Neural cell (in vitro differentiated cells): ENCODE results near the gene TTLL1. TPM values are rescaled to one million over a fixed set of nuclear protein-coding genes. Genes with fewer than 3 reads are reported as not detected.
"Not testable (repeated sequence)": the region's sequence is repeated elsewhere in the genome, so short reads cannot be mapped to it uniquely, and the experiment has no call there.

Experiments used
- H2AFZ ChIP-seq: fragments of 200-600, 300-800 bp; sonication (generic), shearing (Covaris generic); 2 replicates; pipeline ENCODE4 v1.6.0; 2014; ENCODE audit warnings: low read depth, mild to moderate bottlenecking, antibody characterized with exemption, low read length, moderate library complexity
- H3F3A ChIP-seq: fragments of 200-600 bp; shearing (Covaris generic); 2 replicates; pipeline ENCODE4 v1.6.1; 2016; ENCODE audit warnings: mild to moderate bottlenecking, moderate library complexity, mixed read lengths, antibody characterized with exemption, low read length; ENCODE audit not compliant: insufficient read depth, poor library complexity, severe bottlenecking
- H3K27ac ChIP-seq: fragments of 200-600, 300-800 bp; sonication (generic), shearing (Covaris generic); 2 replicates; pipeline ENCODE4 v1.5.1; 2014; ENCODE audit warnings: mild to moderate bottlenecking, low read length, moderate library complexity
- H3K27me3 ChIP-seq: fragments of 300-800, 200-600 bp; sonication (generic), shearing (Covaris generic); 2 replicates; pipeline ENCODE4 v1.6.0; 2014; ENCODE audit warnings: mild to moderate bottlenecking, low read depth, low read length, moderate library complexity; ENCODE audit not compliant: insufficient read depth
- H3K36me3 ChIP-seq: fragments of 300-800, 200-600 bp; sonication (generic), shearing (Covaris generic); 2 replicates; pipeline ENCODE4 v1.5.1; 2014; ENCODE audit warnings: mild to moderate bottlenecking, antibody characterized with exemption, low read length, moderate library complexity; ENCODE audit not compliant: insufficient read depth
- H3K4me2 ChIP-seq: fragments of 300-800, 200-600 bp; sonication (generic), shearing (Covaris generic); 2 replicates; pipeline ENCODE4 v1.6.0; 2014; ENCODE audit warnings: mild to moderate bottlenecking, low read length
- H3K4me3 ChIP-seq: fragments of 300-800, 200-600 bp; sonication (generic), shearing (Covaris generic); 2 replicates; pipeline ENCODE4 v1.5.1; 2014; ENCODE audit warnings: mild to moderate bottlenecking, low read length, moderate library complexity
- H3K79me2 ChIP-seq: fragments of 200-600 bp; shearing (Covaris generic); replicated peaks from 2 replicates; pipeline ENCODE4 v1.6.0; 2014; ENCODE audit warnings: mild to moderate bottlenecking, low read length, moderate library complexity; ENCODE audit not compliant: insufficient read depth
- H3K9ac ChIP-seq: fragments of 300-800, 200-600 bp; sonication (generic), shearing (Covaris generic); 2 replicates; pipeline ENCODE4 v1.6.1; 2016; ENCODE audit warnings: mild to moderate bottlenecking, low read length, mixed read lengths
- H3K9me2 ChIP-seq: fragments of 200-600 bp; shearing (Covaris generic); 2 replicates; pipeline ENCODE4 v1.6.1; 2016; ENCODE audit warnings: mild to moderate bottlenecking, low read length, mixed read lengths; ENCODE audit not compliant: insufficient read depth
- H3K9me3 ChIP-seq: fragments of 200-600, 300-800 bp; sonication (generic), shearing (Covaris generic); 2 replicates; pipeline ENCODE4 v1.6.1; 2016; ENCODE audit warnings: mild to moderate bottlenecking, mixed run types, low read length, moderate library complexity, mixed read lengths
- H4K20me1 ChIP-seq: fragments of 200-600 bp; shearing (Covaris generic); 2 replicates; pipeline ENCODE4 v1.6.1; 2016; ENCODE audit warnings: mild to moderate bottlenecking, mixed run types; ENCODE audit not compliant: insufficient read depth
- CTCF ChIP-seq: fragments of 450-650 bp; IDR thresholded peaks from 2 replicates; pipeline ENCODE4 v1.5.1; 2014; ENCODE audit warnings: antibody characterized with exemption, mild to moderate bottlenecking, moderate library complexity; ENCODE audit not compliant: poor library complexity, severe bottlenecking
- EP300 ChIP-seq: fragments of 450-650 bp; conservative IDR thresholded peaks from 2 replicates; pipeline ENCODE4 v1.6.1; 2014; ENCODE audit warnings: antibody characterized with exemption, mild to moderate bottlenecking, moderate library complexity; ENCODE audit not compliant: poor library complexity, severe bottlenecking
- POLR2AphosphoS5 ChIP-seq: IDR thresholded peaks from 2 replicates; pipeline ENCODE4 v1.6.1; 2012
- RAD21 ChIP-seq: fragments of 450-650 bp; conservative IDR thresholded peaks from 2 replicates; pipeline ENCODE4 v1.6.1; 2014; ENCODE audit warnings: antibody characterized with exemption, mild to moderate bottlenecking, moderate library complexity
- REST ChIP-seq: IDR thresholded peaks from 2 replicates; pipeline ENCODE4 v1.6.1; 2012; ENCODE audit warnings: borderline replicate concordance
- TAF1 ChIP-seq: IDR thresholded peaks from 2 replicates; pipeline ENCODE4 v1.6.1; 2012; ENCODE audit warnings: low read depth
- polyA plus RNA-seq: library from polyadenylated mRNA; depleted of rRNA; stranded (reverse); fragments of >200 nt; gene quantifications from 2 replicates; pipeline ENCODE4 v1.2.3, GENCODE V29; 2014

The TTLL1 gene
- polyA plus RNA-seq, 1 donor from 2014 or later, result 36.3 TPM

GRCh38 chr22:43106302-43106701 is 17.1 kb upstream of the TTLL1 start:
- Histone ChIP-seq H3K79me2 (no peaks in the 10 kb centered on the region), H3K4me2 (no peak overlapping the region), H3K9me2 (no peaks in the 10 kb centered on the region), H3K9ac (no peak overlapping the region), H3K4me3 (no peak overlapping the region), H3K9me3 (no peaks in the 10 kb centered on the region), H2AFZ (no peak overlapping the region), H3K27me3 (peaks cover 20% of the 10 kb centered on the region), H3K36me3 (no peaks in the 10 kb centered on the region), H4K20me1 (no peaks in the 10 kb centered on the region), H3F3A (no peaks in the 10 kb centered on the region), H3K27ac (no peak overlapping the region)
- TF ChIP-seq CTCF, result no peak
- no peak for TF ChIP-seq POLR2AphosphoS5
- no peak for TF ChIP-seq TAF1
- no peak for TF ChIP-seq EP300
- TF ChIP-seq REST, result no peak
- TF ChIP-seq RAD21, result no peak

- not testable (repeated sequence) for H3K9me2 ChIP-seq, H2AFZ ChIP-seq, H4K20me1 ChIP-seq, H3K9me3 ChIP-seq, H3F3A ChIP-seq, H3K9ac ChIP-seq, H3K27ac ChIP-seq, H3K79me2 ChIP-seq, H3K36me3 ChIP-seq, H3K4me3 ChIP-seq, H3K27me3 ChIP-seq, H3K4me2 ChIP-seq
These were observed 15.8 kb upstream of the TTLL1 start for GRCh38 chr22:43104950-43105349.

- H3K4me2 ChIP-seq, H3K4me3 ChIP-seq, H4K20me1 ChIP-seq, H3K27ac ChIP-seq, H3K9me2 ChIP-seq, H3K9ac ChIP-seq, H3K36me3 ChIP-seq, H3K9me3 ChIP-seq, H3F3A ChIP-seq, H2AFZ ChIP-seq, H3K27me3 ChIP-seq, H3K79me2 ChIP-seq: not testable (repeated sequence)
These were observed 14.9 kb upstream of the TTLL1 start for GRCh38 chr22:43104056-43104625.
